BE2C (cell line): ENCODE data around the gene GSTM1.
"Not testable (repeated sequence)": the region's sequence is repeated elsewhere in the genome, so short reads cannot be mapped to it uniquely, and the experiment has no call there.

Experiments used
- DNase-seq: peaks from one replicate; pipeline ENCODE4 v3.0.0-alpha.2; 2020
- H3K27me3 ChIP-seq: fragments of 250-450 bp; sonication (Bioruptor Pico); 2 replicates; pipeline ENCODE4 v1.5.1; 2020; ENCODE audit warnings: mild to moderate bottlenecking
- H3K36me3 ChIP-seq: fragments of 250-450 bp; sonication (Bioruptor Pico); 2 replicates; pipeline ENCODE4 v1.5.1; 2020; ENCODE audit warnings: mild to moderate bottlenecking
- H3K4me1 ChIP-seq: fragments of 250-450 bp; sonication (Bioruptor Pico); 2 replicates; pipeline ENCODE4 v1.5.1; 2020
- H3K4me3 ChIP-seq: 2 replicates; pipeline ENCODE4 v1.5.1; 2011; ENCODE audit warnings: low read depth, low read length
- H3K9me3 ChIP-seq: fragments of 250-450 bp; sonication (Bioruptor Pico); 2 replicates; pipeline ENCODE4 v1.5.1; 2020
- CTCF ChIP-seq: IDR thresholded peaks from 2 replicates; pipeline ENCODE4 v1.5.1; 2012; ENCODE audit warnings: mild to moderate bottlenecking, low read depth, low read length

Gene GSTM1

GRCh38 chr1:109658533-109659042 is 29.0 kb upstream of the GSTM1 start:
- no peak for TF ChIP-seq CTCF
- Histone ChIP-seq H3K27me3 (no peaks in the 10 kb centered on the region), H3K4me1 (peaks cover 5% of the 10 kb centered on the region; the same call in 1 of the 2 replicates), H3K4me3 (no peak overlapping the region), H3K9me3 (no peaks in the 10 kb centered on the region), H3K36me3 (no peaks in the 10 kb centered on the region)
- DNase-seq, result no peak

- no peaks in the 10 kb centered on the region for H3K36me3 ChIP-seq
- DNase-seq, result no peak
- H3K27me3 ChIP-seq, result no peaks in the 10 kb centered on the region
- H3K4me1 ChIP-seq, result peaks cover 5% of the 10 kb centered on the region; the same call in 1 of the 2 replicates
- no peak for TF ChIP-seq CTCF
- H3K9me3 ChIP-seq, result no peaks in the 10 kb centered on the region
- H3K4me3 ChIP-seq, result no peak overlapping the region
Observed at GRCh38 chr1:109659145-109659544, 28.5 kb upstream of the GSTM1 start.

- DNase-seq, result no peak
- Histone ChIP-seq H3K4me3 (no peak overlapping the region), H3K9me3 (no peaks in the 10 kb centered on the region), H3K36me3 (no peaks in the 10 kb centered on the region), H3K4me1 (peaks cover 5% of the 10 kb centered on the region; the same call in 1 of the 2 replicates), H3K27me3 (no peaks in the 10 kb centered on the region)
- TF ChIP-seq CTCF, result no peak
Observed at GRCh38 chr1:109659997-109660690, 27.5 kb upstream of the GSTM1 start.

GRCh38 chr1:109660691-109661026 is 27.0 kb upstream of the GSTM1 start:
- H3K4me1 ChIP-seq, H3K36me3 ChIP-seq, H3K27me3 ChIP-seq, H3K4me3 ChIP-seq, H3K9me3 ChIP-seq, DNase-seq: not testable (repeated sequence)

- H3K36me3 ChIP-seq, result no peaks in the 10 kb centered on the region
- H3K4me1 ChIP-seq, result peaks cover 5% of the 10 kb centered on the region; the same call in 1 of the 2 replicates
- H3K27me3 ChIP-seq, result no peaks in the 10 kb centered on the region
- DNase-seq, result no peak
- no peak for TF ChIP-seq CTCF
- H3K9me3 ChIP-seq, result no peaks in the 10 kb centered on the region
- H3K4me3 ChIP-seq, result no peak overlapping the region
Observed at GRCh38 chr1:109661391-109661790, 26.2 kb upstream of the GSTM1 start.

- Histone ChIP-seq H3K27me3 (no peaks in the 10 kb centered on the region), H3K36me3 (no peaks in the 10 kb centered on the region), H3K9me3 (no peaks in the 10 kb centered on the region), H3K4me1 (peaks cover 8% of the 10 kb centered on the region; the same call in 1 of the 2 replicates), H3K4me3 (no peak overlapping the region)
- no peak for DNase-seq
- TF ChIP-seq CTCF, result no peak
Observed at GRCh38 chr1:109664671-109665070, 22.9 kb upstream of the GSTM1 start.
